OCI-LY3 (cell line): ENCODE measurements around the gene TNFRSF21.

Experiments used
- H2AFZ ChIP-seq: fragments of 200-600, 300-600 bp; shearing (Covaris generic); 2 replicates; pipeline ENCODE4 v1.6.0; 2014; ENCODE audit warnings: antibody characterized with exemption, low read depth, low read length
- H3K27ac ChIP-seq: fragments of 200-600, 300-600 bp; sonication (generic); 2 replicates; pipeline ENCODE4 v1.5.1; 2014; ENCODE audit warnings: mild to moderate bottlenecking, low read length, moderate library complexity, mixed read lengths
- H3K27me3 ChIP-seq: fragments of 200-600, 300-600 bp; sonication (generic); 2 replicates; pipeline ENCODE4 v1.6.1; 2014; ENCODE audit warnings: low read depth, low read length, mixed read lengths
- H3K36me3 ChIP-seq: fragments of 200-600, 300-600 bp; sonication (generic); replicated peaks from 2 replicates; pipeline ENCODE3; 2014; ENCODE audit warnings: low read depth, low read length, mixed read lengths
- H3K4me1 ChIP-seq: fragments of 300-600, 200-600 bp; sonication (generic); 2 replicates; pipeline ENCODE4 v1.6.1; 2014; ENCODE audit warnings: low read length, mixed read lengths
- H3K4me2 ChIP-seq: fragments of 200-600, 300-600 bp; sonication (generic); 2 replicates; pipeline ENCODE4 v1.6.1; 2014; ENCODE audit warnings: low read length, mixed read lengths
- H3K4me3 ChIP-seq: fragments of 300-600, 200-600 bp; sonication (generic); 2 replicates; pipeline ENCODE4 v1.5.1; 2014; ENCODE audit warnings: antibody characterized with exemption, mild to moderate bottlenecking, low read length, moderate library complexity
- H3K79me2 ChIP-seq: fragments of 300-600, 200-600 bp; shearing (Covaris generic); 2 replicates; pipeline ENCODE4 v1.6.1; 2014; ENCODE audit warnings: mild to moderate bottlenecking, low read length, mixed read lengths
- H3K9ac ChIP-seq: fragments of 300-600, 200-600 bp; shearing (Covaris generic); 2 replicates; pipeline ENCODE4 v1.6.0; 2014; ENCODE audit warnings: mild to moderate bottlenecking, low read length, moderate library complexity
- H3K9me3 ChIP-seq: fragments of 200-600, 300-600 bp; shearing (Covaris generic); 2 replicates; pipeline ENCODE4 v1.6.1; 2014; ENCODE audit warnings: low read length, mixed read lengths; ENCODE audit not compliant: insufficient read depth
- H4K20me1 ChIP-seq: fragments of 200-600, 300-600 bp; sonication (generic); 2 replicates; pipeline ENCODE4 v1.6.1; 2016; ENCODE audit warnings: low read length, mixed read lengths; ENCODE audit not compliant: insufficient read depth
- EZH2phosphoT487 ChIP-seq: fragments of 200-600 bp; shearing (Covaris generic); IDR thresholded peaks from 2 replicates; pipeline ENCODE4 v1.6.1; 2018; ENCODE audit warnings: antibody characterized with exemption, mixed run types, low read depth
- TF ChIP-seq, protein P1 (sequence below): fragments of 200-600, 300-600 bp; sonication (generic); IDR thresholded peaks from 2 replicates; pipeline ENCODE4 v1.5.1; 2014; ENCODE audit warnings: antibody characterized with exemption, low read length, low read depth

Gene TNFRSF21

DNA sequence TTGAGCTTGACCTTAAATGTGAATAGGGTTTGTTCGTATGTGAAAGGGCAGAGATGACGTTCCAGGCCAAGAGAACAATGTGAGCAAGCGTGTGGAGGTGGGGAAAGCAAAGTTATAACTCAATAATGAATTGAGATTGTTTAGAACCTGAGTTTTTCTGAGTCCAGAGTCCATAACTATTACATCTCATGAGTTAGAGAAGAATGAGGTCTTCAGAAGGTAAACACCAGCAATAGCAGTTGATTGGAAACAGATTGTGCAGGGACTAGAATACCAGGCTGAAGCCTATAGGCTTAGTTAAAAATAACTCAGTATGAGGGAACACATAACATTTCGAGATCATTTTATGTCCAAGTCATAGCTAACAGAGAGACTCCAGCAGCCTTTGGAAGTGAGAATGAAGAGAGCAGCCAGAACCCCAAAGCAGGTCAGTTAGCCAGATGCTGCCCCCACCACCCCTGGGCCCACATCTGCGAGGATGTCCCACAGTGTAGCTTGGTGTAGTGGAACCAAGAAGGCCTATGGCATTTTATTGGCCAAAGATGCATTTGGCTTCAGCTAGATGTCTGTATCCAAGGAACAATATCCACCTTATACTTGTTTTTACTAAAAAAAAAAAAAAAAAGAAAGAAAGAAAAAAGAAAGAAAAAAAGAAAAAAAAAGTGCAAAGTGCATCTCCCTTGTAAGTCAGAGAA is 121.7 kb downstream of the TNFRSF21 start:
- no peak for TF ChIP-seq EZH2phosphoT487
- TF ChIP-seq, protein P1, sequence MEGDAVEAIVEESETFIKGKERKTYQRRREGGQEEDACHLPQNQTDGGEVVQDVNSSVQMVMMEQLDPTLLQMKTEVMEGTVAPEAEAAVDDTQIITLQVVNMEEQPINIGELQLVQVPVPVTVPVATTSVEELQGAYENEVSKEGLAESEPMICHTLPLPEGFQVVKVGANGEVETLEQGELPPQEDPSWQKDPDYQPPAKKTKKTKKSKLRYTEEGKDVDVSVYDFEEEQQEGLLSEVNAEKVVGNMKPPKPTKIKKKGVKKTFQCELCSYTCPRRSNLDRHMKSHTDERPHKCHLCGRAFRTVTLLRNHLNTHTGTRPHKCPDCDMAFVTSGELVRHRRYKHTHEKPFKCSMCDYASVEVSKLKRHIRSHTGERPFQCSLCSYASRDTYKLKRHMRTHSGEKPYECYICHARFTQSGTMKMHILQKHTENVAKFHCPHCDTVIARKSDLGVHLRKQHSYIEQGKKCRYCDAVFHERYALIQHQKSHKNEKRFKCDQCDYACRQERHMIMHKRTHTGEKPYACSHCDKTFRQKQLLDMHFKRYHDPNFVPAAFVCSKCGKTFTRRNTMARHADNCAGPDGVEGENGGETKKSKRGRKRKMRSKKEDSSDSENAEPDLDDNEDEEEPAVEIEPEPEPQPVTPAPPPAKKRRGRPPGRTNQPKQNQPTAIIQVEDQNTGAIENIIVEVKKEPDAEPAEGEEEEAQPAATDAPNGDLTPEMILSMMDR: no peak
- Histone ChIP-seq H3K4me3 (no peak overlapping the region), H4K20me1 (no peaks in the 10 kb centered on the region), H3K27ac (no peak overlapping the region), H2AFZ (no peak overlapping the region), H3K9me3 (no peaks in the 10 kb centered on the region), H3K79me2 (no peaks in the 10 kb centered on the region), H3K4me2 (no peak overlapping the region), H3K9ac (no peak overlapping the region), H3K36me3 (no peaks in the 10 kb centered on the region), H3K4me1 (no peaks in the 10 kb centered on the region), H3K27me3 (no peaks in the 10 kb centered on the region)

DNA sequence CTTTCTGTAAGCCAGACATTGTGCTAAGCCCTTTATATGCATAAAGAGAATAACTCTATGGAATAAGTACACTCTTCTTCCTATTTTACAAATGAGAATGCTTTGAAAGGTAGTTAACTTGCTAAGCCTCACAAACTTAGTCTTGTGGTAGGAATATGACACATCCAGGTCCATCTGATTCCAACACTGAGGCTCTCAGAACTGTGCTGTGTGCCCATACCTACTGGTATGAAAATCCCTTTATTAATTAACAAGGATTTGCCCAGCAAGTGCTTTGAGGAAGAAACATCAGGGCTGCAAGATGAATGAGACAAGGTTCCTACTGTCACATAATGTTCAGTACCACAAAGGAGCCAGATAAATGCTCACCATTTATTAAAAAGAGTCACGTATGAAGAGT is 122.6 kb downstream of the TNFRSF21 start:
- Histone ChIP-seq H3K27me3 (no peaks in the 10 kb centered on the region), H3K4me2 (no peak overlapping the region), H3K9ac (no peak overlapping the region), H2AFZ (no peak overlapping the region), H3K36me3 (no peaks in the 10 kb centered on the region), H3K4me1 (no peaks in the 10 kb centered on the region), H3K27ac (no peak overlapping the region), H3K79me2 (no peaks in the 10 kb centered on the region), H3K4me3 (no peak overlapping the region), H4K20me1 (no peaks in the 10 kb centered on the region), H3K9me3 (no peaks in the 10 kb centered on the region)
- TF ChIP-seq, protein P1: no peak
- TF ChIP-seq EZH2phosphoT487: no peak

DNA sequence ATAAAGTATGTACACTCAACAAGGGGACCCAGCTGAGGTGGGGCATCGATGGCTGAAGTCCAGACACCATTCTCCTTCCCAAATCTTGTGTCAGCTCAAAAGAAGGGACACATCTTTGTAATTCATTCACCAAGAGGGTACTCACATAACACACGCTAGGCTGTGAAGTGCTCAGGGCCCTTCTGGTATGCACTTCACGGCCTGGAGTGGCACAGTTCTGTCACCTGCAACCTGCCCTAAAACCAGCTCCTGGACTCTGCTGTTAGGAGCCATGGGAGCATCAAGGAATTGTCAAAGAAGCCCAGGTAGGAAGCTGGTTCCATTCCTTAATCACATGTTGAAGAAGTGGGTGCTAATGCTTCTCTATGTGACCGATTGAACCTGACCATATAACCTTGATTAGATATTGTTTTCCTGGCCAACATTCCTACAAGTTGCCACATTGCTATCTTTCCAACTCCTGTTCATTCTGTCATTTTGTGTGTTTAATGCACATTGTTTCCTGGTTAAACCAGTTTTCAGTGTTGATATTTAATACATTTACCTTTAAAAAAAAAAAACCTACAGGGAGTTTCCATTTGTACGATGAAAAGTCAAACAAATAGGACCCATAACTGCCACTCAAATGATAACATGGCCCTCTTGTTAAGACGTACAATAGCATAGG is 127.3 kb downstream of the TNFRSF21 start:
- Histone ChIP-seq H3K27ac (no peak overlapping the region), H3K4me3 (no peak overlapping the region), H3K9ac (no peak overlapping the region), H3K9me3 (no peaks in the 10 kb centered on the region), H3K4me2 (no peak overlapping the region), H3K79me2 (no peaks in the 10 kb centered on the region), H4K20me1 (no peaks in the 10 kb centered on the region), H3K36me3 (no peaks in the 10 kb centered on the region), H2AFZ (no peak overlapping the region), H3K27me3 (no peaks in the 10 kb centered on the region), H3K4me1 (no peaks in the 10 kb centered on the region)
- TF ChIP-seq, protein P1: no peak
- TF ChIP-seq EZH2phosphoT487: no peak

DNA sequence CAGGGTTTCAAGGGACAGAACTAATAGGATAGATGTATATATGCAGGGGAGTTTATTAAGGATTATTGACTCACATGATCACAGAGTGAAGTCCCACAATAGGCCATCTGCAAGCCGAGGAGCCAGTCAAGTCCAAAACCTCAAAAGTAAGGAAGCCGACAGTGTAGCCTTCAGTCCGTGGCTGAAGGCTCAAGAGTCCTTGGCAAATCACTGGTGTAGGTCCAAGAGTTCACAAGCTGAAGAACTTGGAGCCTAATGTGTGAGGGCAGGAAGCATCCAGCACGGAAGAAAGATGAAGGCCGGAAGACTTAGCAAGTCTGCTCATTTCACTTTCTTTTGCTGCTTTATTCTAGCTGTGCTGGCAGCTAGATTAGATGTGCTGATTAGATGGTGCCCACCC is 128.0 kb downstream of the TNFRSF21 start:
- Histone ChIP-seq H3K4me2 (no peak overlapping the region), H3K36me3 (no peaks in the 10 kb centered on the region), H3K27ac (no peak overlapping the region), H4K20me1 (no peaks in the 10 kb centered on the region), H3K4me3 (no peak overlapping the region), H3K9me3 (no peaks in the 10 kb centered on the region), H2AFZ (no peak overlapping the region), H3K27me3 (no peaks in the 10 kb centered on the region), H3K9ac (no peak overlapping the region), H3K79me2 (no peaks in the 10 kb centered on the region), H3K4me1 (no peaks in the 10 kb centered on the region)
- TF ChIP-seq EZH2phosphoT487: no peak
- TF ChIP-seq, protein P1: no peak
